Chondrocyte (in vitro differentiated cells): ENCODE measurements around the gene SERPINA1. TPM values are rescaled to one million over a fixed set of nuclear protein-coding genes. Genes with fewer than 3 reads are reported as not detected.

Source experiments
- DNase-seq: peaks from one replicate; pipeline ENCODE4 v3.0.0; 2021; ENCODE audit warnings: mixed read lengths, low spot score
- H3K27ac Mint-ChIP-seq: one replicate; pipeline ENCODE4 v1.8.0; 2021; ENCODE audit warnings: mild to moderate bottlenecking, moderate library complexity, mixed read lengths; ENCODE audit not compliant: unreplicated experiment
- H3K27me3 Mint-ChIP-seq: 2 replicates; pipeline ENCODE4 v1.8.0; 2021; ENCODE audit warnings: low read depth, mixed read lengths
- H3K36me3 Mint-ChIP-seq: 2 replicates; pipeline ENCODE4 v1.8.0; 2021; ENCODE audit warnings: low read depth, mixed read lengths
- H3K4me1 Mint-ChIP-seq: 2 replicates; pipeline ENCODE4 v1.8.0; 2021; ENCODE audit warnings: low read depth, mild to moderate bottlenecking, mixed read lengths
- H3K4me3 Mint-ChIP-seq: one replicate; pipeline ENCODE4 v1.8.0; 2021; ENCODE audit warnings: mild to moderate bottlenecking, moderate library complexity, mixed read lengths; ENCODE audit not compliant: unreplicated experiment
- H3K9me3 Mint-ChIP-seq: 2 replicates; pipeline ENCODE4 v1.8.0; 2021; ENCODE audit warnings: low read depth, mixed read lengths
- total RNA-seq: library from RNA; stranded (reverse); gene quantifications from 3 replicates; pipeline ENCODE4 v1.2.1, GENCODE V29; 2021
- TF ChIP-seq, protein P1 (sequence below): fragments of 200-600 bp; sonication (generic); IDR thresholded peaks from 2 replicates; pipeline ENCODE4 v1.5.0; 2021; ENCODE audit warnings: antibody characterized with exemption, mild to moderate bottlenecking, moderate library complexity

Gene SERPINA1
- total RNA-seq, 1 donor from 2014 or later: 0.20 TPM

DNA sequence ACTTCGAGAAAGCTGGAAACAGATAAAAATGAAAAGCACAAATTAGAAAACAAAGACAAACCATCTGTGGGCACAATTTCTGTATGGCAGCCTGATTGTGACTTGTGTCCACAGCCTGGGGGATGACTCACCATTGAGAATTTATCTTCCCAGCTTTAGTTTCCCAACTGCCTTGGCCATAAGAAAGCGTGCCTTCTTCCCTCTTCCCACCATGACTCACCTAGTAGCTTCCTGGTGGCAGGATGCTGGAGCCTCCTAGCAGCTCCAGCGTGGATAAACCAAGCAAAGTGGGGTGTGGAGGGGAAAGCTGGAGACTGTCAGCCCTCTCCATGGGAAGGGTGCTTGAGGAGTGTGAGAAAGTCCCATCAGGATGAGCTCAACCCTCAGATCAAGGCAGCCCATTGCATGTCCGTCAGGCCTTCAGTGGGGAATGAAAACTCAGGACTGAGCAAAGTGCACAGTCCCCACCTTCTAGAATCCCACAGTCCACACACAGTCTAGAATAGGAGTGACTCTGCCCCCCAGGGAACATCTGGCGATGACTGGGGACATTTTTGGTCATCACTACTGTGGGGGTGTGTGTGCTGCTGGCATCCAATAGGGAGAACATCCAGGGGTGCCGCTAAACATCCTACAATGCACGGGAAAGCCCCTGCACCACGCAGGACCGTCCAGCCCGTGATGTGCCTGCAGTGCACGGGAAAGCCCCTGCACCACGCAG is 42.9 kb downstream of the SERPINA1 start:
- DNase-seq: no peak
- no peak overlapping the region for H3K4me3 Mint-ChIP-seq
- peaks cover 3% of the 10 kb centered on the region for H3K9me3 Mint-ChIP-seq
- H3K4me1 Mint-ChIP-seq: peaks cover 37% of the 10 kb centered on the region
- peak overlapping the region; percentile 57 for H3K27ac Mint-ChIP-seq
- TF ChIP-seq, protein P1, sequence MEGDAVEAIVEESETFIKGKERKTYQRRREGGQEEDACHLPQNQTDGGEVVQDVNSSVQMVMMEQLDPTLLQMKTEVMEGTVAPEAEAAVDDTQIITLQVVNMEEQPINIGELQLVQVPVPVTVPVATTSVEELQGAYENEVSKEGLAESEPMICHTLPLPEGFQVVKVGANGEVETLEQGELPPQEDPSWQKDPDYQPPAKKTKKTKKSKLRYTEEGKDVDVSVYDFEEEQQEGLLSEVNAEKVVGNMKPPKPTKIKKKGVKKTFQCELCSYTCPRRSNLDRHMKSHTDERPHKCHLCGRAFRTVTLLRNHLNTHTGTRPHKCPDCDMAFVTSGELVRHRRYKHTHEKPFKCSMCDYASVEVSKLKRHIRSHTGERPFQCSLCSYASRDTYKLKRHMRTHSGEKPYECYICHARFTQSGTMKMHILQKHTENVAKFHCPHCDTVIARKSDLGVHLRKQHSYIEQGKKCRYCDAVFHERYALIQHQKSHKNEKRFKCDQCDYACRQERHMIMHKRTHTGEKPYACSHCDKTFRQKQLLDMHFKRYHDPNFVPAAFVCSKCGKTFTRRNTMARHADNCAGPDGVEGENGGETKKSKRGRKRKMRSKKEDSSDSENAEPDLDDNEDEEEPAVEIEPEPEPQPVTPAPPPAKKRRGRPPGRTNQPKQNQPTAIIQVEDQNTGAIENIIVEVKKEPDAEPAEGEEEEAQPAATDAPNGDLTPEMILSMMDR: no peak
- H3K27me3 Mint-ChIP-seq: peaks cover 9% of the 10 kb centered on the region
- peaks cover 2% of the 10 kb centered on the region for H3K36me3 Mint-ChIP-seq

DNA sequence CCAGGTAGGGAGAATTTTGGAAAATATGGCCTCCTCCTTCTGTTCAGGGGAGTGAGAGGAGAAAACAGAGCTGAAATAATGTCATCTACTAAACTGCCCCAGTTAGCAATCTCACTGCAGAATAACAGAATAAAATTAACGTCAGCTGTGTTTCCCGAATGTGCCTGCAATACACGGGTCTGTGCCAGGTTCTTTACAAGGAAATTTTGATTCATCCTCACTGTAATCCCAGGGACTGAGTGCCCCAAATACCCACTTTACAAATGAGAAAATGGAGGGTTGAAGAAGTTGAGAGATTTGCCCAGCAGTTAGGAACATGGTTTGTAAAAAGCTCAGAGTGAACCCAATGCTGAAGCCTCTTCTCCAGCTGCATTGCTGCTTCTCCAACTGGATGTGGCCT is 44.0 kb downstream of the SERPINA1 start:
- H3K4me1 Mint-ChIP-seq: peaks cover 37% of the 10 kb centered on the region
- no peak overlapping the region for H3K4me3 Mint-ChIP-seq
- H3K27me3 Mint-ChIP-seq: peaks cover 8% of the 10 kb centered on the region
- peaks cover 3% of the 10 kb centered on the region for H3K9me3 Mint-ChIP-seq
- H3K36me3 Mint-ChIP-seq: peaks cover 2% of the 10 kb centered on the region
- DNase-seq: no peak
- peak overlapping the region; percentile 9 for H3K27ac Mint-ChIP-seq
- TF ChIP-seq, protein P1: no peak

DNA sequence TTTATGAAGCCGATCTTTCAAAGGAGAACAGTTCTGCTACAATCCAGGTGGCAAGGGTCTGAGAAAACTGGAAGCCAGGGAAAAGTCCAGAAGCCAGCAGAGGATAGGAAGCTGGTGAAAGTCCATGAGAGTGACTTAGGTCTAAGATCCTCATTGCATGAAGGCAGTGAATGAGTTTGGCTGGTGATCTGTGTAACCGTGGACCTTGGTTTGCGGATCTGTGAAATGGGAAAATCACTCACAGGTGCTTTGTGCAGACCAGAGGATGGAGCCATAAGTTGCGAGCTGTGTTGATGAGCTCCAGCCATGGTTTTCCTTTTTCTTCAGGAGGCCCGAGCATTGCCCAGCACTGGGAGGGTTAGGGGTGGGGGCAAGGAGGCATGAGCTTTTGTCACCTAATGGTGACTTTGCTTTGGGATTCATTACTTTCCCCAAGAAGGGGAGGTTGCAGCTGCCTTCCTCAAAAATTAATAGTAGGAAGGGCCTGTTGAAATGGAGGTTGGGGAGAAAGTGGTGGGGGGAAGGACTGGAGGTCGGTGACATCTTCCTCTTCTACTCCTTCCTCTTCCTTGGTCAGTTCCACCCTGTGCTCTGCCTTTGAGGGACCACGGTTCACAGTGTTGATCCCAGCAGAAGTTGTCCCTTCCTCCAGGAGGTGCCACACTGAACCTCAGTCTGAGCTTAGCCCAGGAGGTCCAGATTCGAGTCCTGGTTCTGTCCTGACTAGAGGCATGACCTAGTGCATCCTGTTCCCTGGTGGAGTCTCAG is 45.0 kb downstream of the SERPINA1 start:
- no peak for DNase-seq

DNA sequence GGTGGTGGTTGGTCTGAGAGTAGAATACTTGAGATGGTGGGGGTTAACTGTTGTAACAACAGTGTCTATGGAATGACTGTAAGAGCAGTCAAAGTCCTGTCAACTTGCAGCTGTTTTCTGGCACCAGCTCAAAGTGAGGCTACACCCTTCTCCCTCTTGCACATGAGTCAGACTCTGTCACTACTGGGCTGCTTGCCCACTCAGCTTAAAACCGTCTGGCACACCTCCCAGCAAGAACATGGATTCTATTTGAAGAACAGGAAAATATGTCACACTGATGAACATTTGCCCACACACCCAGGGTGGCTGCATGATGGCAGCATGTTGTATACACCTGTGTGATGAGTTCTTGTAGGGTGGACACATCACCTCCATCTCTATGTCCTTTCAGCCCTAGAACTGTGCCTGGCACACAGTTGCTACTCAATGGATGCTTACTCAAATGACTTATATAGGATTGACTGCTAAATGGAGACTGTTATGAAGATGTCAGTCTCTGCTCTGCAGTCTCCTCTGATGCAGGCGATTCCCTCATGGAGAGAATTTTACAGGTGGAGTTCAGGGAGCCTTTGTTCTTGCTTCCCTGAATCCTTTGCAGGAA is 46.0 kb downstream of the SERPINA1 start:
- Mint-ChIP-seq H3K4me1 (peaks cover 37% of the 10 kb centered on the region), H3K27me3 (no peaks in the 10 kb centered on the region), H3K36me3 (peaks cover 2% of the 10 kb centered on the region), H3K9me3 (peaks cover 8% of the 10 kb centered on the region), H3K27ac (peak overlapping the region; percentile 92), H3K4me3 (peak overlapping the region; percentile 3)
- DNase-seq: no peak
- TF ChIP-seq, protein P1: no peak

More for the DNA sequence above, 45.0 kb downstream of the SERPINA1 start:
- TF ChIP-seq, protein P1: no peak
- H3K9me3 Mint-ChIP-seq: peaks cover 3% of the 10 kb centered on the region
- H3K27ac Mint-ChIP-seq: no peak overlapping the region
- no peak overlapping the region for H3K4me3 Mint-ChIP-seq
- peaks cover 2% of the 10 kb centered on the region for H3K36me3 Mint-ChIP-seq
- peaks cover 37% of the 10 kb centered on the region for H3K4me1 Mint-ChIP-seq
- H3K27me3 Mint-ChIP-seq: no peaks in the 10 kb centered on the region

DNA sequence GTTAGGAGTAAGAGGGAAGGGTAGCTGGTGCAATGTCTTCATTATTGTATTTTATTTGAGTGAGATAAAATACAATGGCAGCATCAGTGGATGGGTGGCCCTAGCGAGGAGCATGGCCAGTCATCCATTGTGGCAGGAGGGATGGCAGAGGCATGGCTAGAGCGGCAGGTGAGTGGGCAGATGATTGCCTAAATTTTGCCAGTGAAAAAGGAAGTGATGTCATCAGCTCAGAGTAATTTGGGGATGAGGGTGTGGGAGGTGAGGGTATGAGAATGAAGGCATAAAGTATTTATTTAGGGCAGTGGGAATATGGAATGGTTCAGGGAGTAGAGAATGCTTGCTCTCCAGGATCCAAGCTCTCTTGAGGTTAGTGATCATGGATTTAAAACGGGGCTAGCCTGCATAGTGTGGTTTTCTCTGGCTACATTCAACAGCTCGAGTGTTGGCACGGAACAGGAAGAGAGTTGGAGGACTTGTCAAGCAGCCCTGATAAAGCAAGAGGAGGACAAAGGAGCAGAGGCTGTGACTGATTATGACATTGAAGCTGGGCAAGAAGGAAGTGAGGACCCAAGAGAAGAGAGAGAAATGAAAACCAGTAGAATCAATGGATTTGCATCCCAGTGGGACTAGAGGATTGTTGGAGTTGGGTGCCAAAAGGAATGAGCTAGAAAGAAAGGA is 46.6 kb downstream of the SERPINA1 start:
- DNase-seq: no peak
- no peaks in the 10 kb centered on the region for H3K27me3 Mint-ChIP-seq
- H3K36me3 Mint-ChIP-seq: peaks cover 2% of the 10 kb centered on the region
- H3K4me3 Mint-ChIP-seq: peak overlapping the region; percentile 3
- TF ChIP-seq, protein P1: no peak
- peaks cover 37% of the 10 kb centered on the region for H3K4me1 Mint-ChIP-seq
- H3K27ac Mint-ChIP-seq: peak overlapping the region; percentile 92
- peaks cover 8% of the 10 kb centered on the region for H3K9me3 Mint-ChIP-seq
